Ishikawa (cell line): ENCODE measurements around the gene PRSS16.

Experiments used
- CEBPB ChIP-seq: IDR thresholded peaks from 2 replicates; pipeline ENCODE4 v1.6.1; 2012
- CREB1 ChIP-seq: IDR thresholded peaks from 2 replicates; pipeline ENCODE4 v1.6.1; 2012; ENCODE audit warnings: low read depth
- EGR1 ChIP-seq: IDR thresholded peaks from 2 replicates; pipeline ENCODE4 v1.6.1; 2012
- EP300 ChIP-seq: IDR thresholded peaks from 2 replicates; pipeline ENCODE4 v1.6.1; 2012; ENCODE audit warnings: borderline replicate concordance
- FOXM1 ChIP-seq: IDR thresholded peaks from 2 replicates; pipeline ENCODE4 v1.6.1; 2012; ENCODE audit warnings: low read depth, borderline replicate concordance
- MAX ChIP-seq: IDR thresholded peaks from 2 replicates; pipeline ENCODE4 v1.6.1; 2012
- NFIC ChIP-seq: IDR thresholded peaks from 2 replicates; pipeline ENCODE4 v1.6.1; 2012
- RAD21 ChIP-seq: IDR thresholded peaks from 2 replicates; pipeline ENCODE4 v1.6.1; 2012; ENCODE audit warnings: low read depth
- REST ChIP-seq: IDR thresholded peaks from 2 replicates; pipeline ENCODE4 v1.6.1; 2012; ENCODE audit warnings: low read depth, mild to moderate bottlenecking
- TAF1 ChIP-seq: IDR thresholded peaks from 2 replicates; pipeline ENCODE4 v1.6.1; 2012; ENCODE audit warnings: low read depth, mild to moderate bottlenecking
- TCF12 ChIP-seq: IDR thresholded peaks from 2 replicates; pipeline ENCODE4 v1.6.1; 2012; ENCODE audit warnings: low read depth
- TEAD4 ChIP-seq: IDR thresholded peaks from 2 replicates; pipeline ENCODE4 v1.6.1; 2012
- YY1 ChIP-seq: IDR thresholded peaks from 2 replicates; pipeline ENCODE4 v1.6.1; 2012; ENCODE audit warnings: low read depth
- ZBTB7A ChIP-seq: IDR thresholded peaks from 2 replicates; pipeline ENCODE4 v1.6.1; 2012; ENCODE audit warnings: low read depth
- TF ChIP-seq, protein P1 (sequence below): IDR thresholded peaks from 2 replicates; pipeline ENCODE4 v1.6.1; 2012

PRSS16 gene

DNA sequence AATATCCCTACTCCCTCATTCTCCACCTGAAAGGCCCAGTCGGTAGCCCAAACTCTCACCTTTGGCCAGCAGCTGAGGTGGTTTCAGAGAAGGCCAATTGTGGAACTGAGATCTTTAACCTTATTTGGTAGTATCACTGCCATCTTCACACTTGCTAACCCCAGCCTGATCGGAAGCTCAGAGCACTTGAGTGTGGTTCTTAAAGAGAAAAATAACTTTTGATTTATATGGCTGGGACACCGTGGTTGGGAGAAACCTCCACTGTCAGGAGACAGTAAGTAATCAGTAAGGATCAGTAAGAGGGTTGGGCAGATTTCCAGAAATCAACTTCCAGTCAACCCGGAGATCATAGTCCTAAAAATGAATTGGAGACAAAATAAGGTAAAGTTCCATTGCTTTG lies 22.8 kb upstream of the PRSS16 start:
- TF ChIP-seq TAF1 = no peak
- TF ChIP-seq EGR1 = no peak
- TF ChIP-seq MAX = no peak
- no peak for TF ChIP-seq CREB1
- no peak for TF ChIP-seq YY1
- TF ChIP-seq TEAD4 = no peak
- no peak for TF ChIP-seq TCF12
- no peak for TF ChIP-seq EP300
- no peak for TF ChIP-seq RAD21
- no peak for TF ChIP-seq ZBTB7A
- no peak for TF ChIP-seq NFIC
- TF ChIP-seq CEBPB = no peak
- no peak for TF ChIP-seq REST
- TF ChIP-seq FOXM1 = no peak
- TF ChIP-seq, protein P1, sequence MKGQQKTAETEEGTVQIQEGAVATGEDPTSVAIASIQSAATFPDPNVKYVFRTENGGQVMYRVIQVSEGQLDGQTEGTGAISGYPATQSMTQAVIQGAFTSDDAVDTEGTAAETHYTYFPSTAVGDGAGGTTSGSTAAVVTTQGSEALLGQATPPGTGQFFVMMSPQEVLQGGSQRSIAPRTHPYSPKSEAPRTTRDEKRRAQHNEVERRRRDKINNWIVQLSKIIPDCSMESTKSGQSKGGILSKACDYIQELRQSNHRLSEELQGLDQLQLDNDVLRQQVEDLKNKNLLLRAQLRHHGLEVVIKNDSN = no peak

DNA sequence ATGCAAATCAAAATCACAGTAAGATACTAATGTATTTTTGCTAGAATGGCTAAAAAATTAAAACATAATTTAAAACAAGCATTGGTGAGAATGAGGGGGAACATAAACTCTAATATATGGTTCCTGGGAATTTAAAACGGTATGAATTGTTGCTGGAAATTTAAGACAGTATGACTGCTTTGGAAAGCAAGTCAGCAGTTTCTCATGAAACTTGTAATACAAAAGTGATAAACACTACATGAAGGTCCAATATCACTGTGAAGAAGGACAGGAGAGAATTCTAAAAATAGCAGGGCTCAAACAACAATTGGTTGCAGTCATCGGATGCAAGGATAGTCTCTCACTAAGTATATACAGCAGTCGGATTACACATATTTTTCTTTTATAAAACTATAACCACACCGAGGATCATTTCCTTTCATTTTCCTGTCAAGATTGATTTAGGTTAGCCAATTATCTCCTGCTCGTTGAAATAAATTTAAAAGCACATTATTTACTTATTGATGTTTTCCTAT lies 18.5 kb upstream of the PRSS16 start:
- TF ChIP-seq EGR1 (no peak), YY1 (no peak), CREB1 (no peak), TCF12 (no peak), CEBPB (no peak), REST (no peak), MAX (no peak), ZBTB7A (no peak), TEAD4 (no peak), TAF1 (no peak), EP300 (no peak), RAD21 (no peak)
- TF ChIP-seq, protein P1 = no peak

DNA sequence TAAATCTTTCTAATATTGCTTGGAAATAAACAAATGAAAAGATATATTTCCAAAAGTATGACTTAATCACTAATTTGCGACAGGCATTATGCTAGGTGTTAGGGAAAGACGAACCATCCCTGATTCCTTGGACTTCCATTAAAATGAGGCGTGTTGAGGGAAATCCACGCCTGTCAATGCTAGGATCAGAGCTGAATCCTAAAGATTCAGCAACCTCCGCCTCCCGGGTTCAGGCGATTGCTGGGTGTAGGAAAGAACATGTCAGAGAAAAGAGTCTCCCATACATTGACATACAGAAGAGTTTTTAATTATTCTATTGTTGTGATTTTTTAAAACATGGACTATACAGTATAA lies 16.8 kb upstream of the PRSS16 start:
- TF ChIP-seq CEBPB (no peak), MAX (no peak), ZBTB7A (no peak), YY1 (no peak), REST (no peak), TCF12 (no peak), FOXM1 (no peak), NFIC (no peak), RAD21 (no peak), EP300 (no peak), TAF1 (no peak), EGR1 (no peak)

- TF ChIP-seq REST = no peak
Observed at GRCh38 chr6:27234576-27234975, 12.9 kb upstream of the PRSS16 start.
